ENCODE measurements around the gene DLGAP5. TPM values are rescaled to one million over a fixed set of nuclear protein-coding genes. Genes with fewer than 3 reads are reported as not detected.

The DLGAP5 gene
- total RNA-seq, 1 experiment from 2014 or later: 72.8 TPM

- TF ChIP-seq CTCF (IDR thresholded peaks at IDR 0.05 in 2 of 3, conservative IDR thresholded peaks at IDR 0.05 in 1 of 3; ENCODE audit: borderline replicate concordance in 1 of 3, insufficient read depth in 1 of 3, low read depth in 2 of 3, low read length in 2 of 3) (no peak), YY1 (IDR thresholded peaks at IDR 0.05; ENCODE audit: extremely low read depth, insufficient replicate concordance, low read depth, low read length) (no peak), CEBPB (IDR thresholded peaks at IDR 0.05; ENCODE audit: low read depth) (no peak), MAX (IDR thresholded peaks at IDR 0.05) (no peak), POLR2A (IDR thresholded peaks at IDR 0.05; ENCODE audit: borderline replicate concordance, extremely low read depth, insufficient read depth, insufficient read length) (no peak), RAD21 (IDR thresholded peaks at IDR 0.05; ENCODE audit: low read depth) (no peak), POLR2AphosphoS5 (IDR thresholded peaks at IDR 0.05; ENCODE audit: low read depth, low read length) (no peak), JUND (IDR thresholded peaks at IDR 0.05) (no peak), EZH2phosphoT487 (IDR thresholded peaks at IDR 0.05; ENCODE audit: borderline replicate concordance) (no peak), TCF7L2 (IDR thresholded peaks at IDR 0.05; ENCODE audit: borderline replicate concordance, extremely low read depth, insufficient read depth, insufficient read length) (no peak), ELF1 (IDR thresholded peaks at IDR 0.05; ENCODE audit: borderline replicate concordance, low read depth) (no peak), ZNF274 (IDR thresholded peaks at IDR 0.05; ENCODE audit: low read depth, low read length) (no peak)
These were observed 11.4 kb downstream of the DLGAP5 start (continued) for GRCh38 chr14:55180006-55180405.

GRCh38 chr14:55170526-55170925 lies 20.9 kb downstream of the DLGAP5 start:
- H3K9me2 ChIP-seq (ENCODE audit: insufficient read depth): no peaks in the 10 kb centered on the region
- ChIA-PET POLR2A (no interaction called here), CTCF (interaction anchor here (1.0 kb wide), 1 partner anchor 10 kb away, joined by 4 read pairs; no protein-coding TSS in a partner anchor), RAD21 (ENCODE audit: low non-redundant PET in 1 of 2, low total read pairs in 2 of 2, uncharacterized antibody in 2 of 2, unreplicated experiment in 2 of 2) (no interaction called here)
- ATAC-seq (no peak), DNase-seq (ENCODE audit: low read depth, low spot score) (no peak)
- no peaks in the 10 kb centered on the region for H3K27me3 ChIP-seq (ENCODE audit: insufficient read depth, low read length)
- H4K20me1 ChIP-seq (ENCODE audit: insufficient read depth): no peaks in the 10 kb centered on the region
- no peak overlapping the region for H3K27ac ChIP-seq (ENCODE audit: low read depth, low read length)
- H3K79me2 ChIP-seq (ENCODE audit: insufficient read depth, low read length): no peaks in the 10 kb centered on the region
- H3K36me3 ChIP-seq (ENCODE audit: control insufficient read depth in 1 of 2, insufficient read depth in 2 of 2, low read length in 2 of 2): peaks cover 8 to 49% of the 10 kb centered on the region in 2 experiments; a peak in 3 of 4 replicates
- no TSS peak for BruUV-seq (replicated peaks)
- no peak overlapping the region for H2AFZ ChIP-seq (ENCODE audit: low read depth, low read length, poor library complexity, severe bottlenecking)
- no peak for TF ChIP-seq SRF (IDR thresholded peaks at IDR 0.05; ENCODE audit: low read depth)
- TF ChIP-seq TCF7L2 (IDR thresholded peaks at IDR 0.05; ENCODE audit: borderline replicate concordance, extremely low read depth, insufficient read depth, insufficient read length): no peak
- no peak for TF ChIP-seq POLR2AphosphoS5 (IDR thresholded peaks at IDR 0.05; ENCODE audit: low read depth, low read length)
- TF ChIP-seq ATF3 (IDR thresholded peaks at IDR 0.05): no peak
- no peak for TF ChIP-seq JUND (IDR thresholded peaks at IDR 0.05)
- no peak for TF ChIP-seq EZH2 (IDR thresholded peaks at IDR 0.05)
- TF ChIP-seq ZFX (IDR thresholded peaks at IDR 0.05): no peak
- TF ChIP-seq POLR2A (IDR thresholded peaks at IDR 0.05; ENCODE audit: borderline replicate concordance, extremely low read depth, insufficient read depth, insufficient read length): no peak
- no peak for TF ChIP-seq ELF1 (IDR thresholded peaks at IDR 0.05; ENCODE audit: borderline replicate concordance, low read depth)
- TF ChIP-seq SP1 (IDR thresholded peaks at IDR 0.05; ENCODE audit: low read depth): no peak
- TF ChIP-seq MAX (IDR thresholded peaks at IDR 0.05): no peak
- no peak for TF ChIP-seq ZNF274 (IDR thresholded peaks at IDR 0.05; ENCODE audit: low read depth, low read length)
- TF ChIP-seq EZH2phosphoT487 (IDR thresholded peaks at IDR 0.05; ENCODE audit: borderline replicate concordance): no peak
- TF ChIP-seq CBX3 (IDR thresholded peaks at IDR 0.05; ENCODE audit: low read depth): no peak
- TF ChIP-seq CEBPB (IDR thresholded peaks at IDR 0.05; ENCODE audit: low read depth): no peak
- TF ChIP-seq RAD21 (IDR thresholded peaks at IDR 0.05; ENCODE audit: low read depth): no peak
- no peak for TF ChIP-seq FOSL1 (IDR thresholded peaks at IDR 0.05; ENCODE audit: low read depth)
- TF ChIP-seq SIN3A (IDR thresholded peaks at IDR 0.05; ENCODE audit: low read depth): no peak
- no peak for TF ChIP-seq EGR1 (IDR thresholded peaks at IDR 0.05; ENCODE audit: low read depth)
- H3K9ac ChIP-seq (ENCODE audit: low read length): no peak overlapping the region
- H3K4me2 ChIP-seq (ENCODE audit: low read length): no peak overlapping the region
- H3K4me3 ChIP-seq (replicated peaks in 1 of 2; ENCODE audit: low read depth in 1 of 2, low read length in 2 of 2): no peak overlapping the region
- intact Hi-C loops (cut with micrococcal nuclease): no loop called here
- H3K4me1 ChIP-seq (ENCODE audit: control insufficient read depth in 1 of 2, insufficient read depth in 2 of 2, low read length in 2 of 2): no peaks in the 10 kb centered on the region
- H3K9me3 ChIP-seq (ENCODE audit: control insufficient read depth in 1 of 2, insufficient read depth in 1 of 2, low read depth in 1 of 2, low read length in 2 of 2): no peaks in the 10 kb centered on the region
